GM19372 (cell line): ENCODE data around the gene RFC1.

Experiments used
- ATAC-seq: cut with Tn5 transposase; IDR thresholded peaks from one replicate; pipeline ENCODE4 v1.9.1; 2021; ENCODE audit warnings: mild to moderate bottlenecking, low read depth, moderate library complexity; ENCODE audit not compliant: unreplicated experiment

Gene RFC1

GRCh38 chr4:39255266-39255665, 110.9 kb downstream of the RFC1 start:
- no peak for ATAC-seq

GRCh38 chr4:39243462-39243861, 122.7 kb downstream of the RFC1 start:
- ATAC-seq: no peak
